Esophagus (tissue), 2 donors: Measurements from ENCODE around the gene IGF2BP3. TPM values are rescaled to one million over a fixed set of nuclear protein-coding genes. Genes with fewer than 3 reads are reported as not detected.
A peak's percentile ranks its signal among the peaks of the same experiment; 100 is the strongest.

Experiments
- H3K27ac ChIP-seq, 2 donors: one replicate each; pipeline ENCODE4 v1.5.1; 2013; ENCODE audit warnings: low read depth in 2 of 2, mild to moderate bottlenecking in 2 of 2, inconsistent platforms in 1 of 2, low read length in 1 of 2, moderate library complexity in 1 of 2
- H3K27me3 ChIP-seq, 2 donors: one replicate each; pipeline ENCODE4 v1.6.1; 2013; ENCODE audit warnings: low read length in 2 of 2, control low read depth in 1 of 2, mild to moderate bottlenecking in 1 of 2; ENCODE audit not compliant: insufficient read depth in 2 of 2, control insufficient read depth in 1 of 2
- H3K36me3 ChIP-seq, 2 donors: one replicate each; pipeline ENCODE4 v1.6.1; 2013; ENCODE audit warnings: low read length in 1 of 2; ENCODE audit not compliant: control insufficient read depth in 2 of 2, insufficient read depth in 2 of 2
- H3K4me1 ChIP-seq, 2 donors: one replicate each; pipeline ENCODE4 v1.6.1; 2013; ENCODE audit warnings: low read length in 1 of 2; ENCODE audit not compliant: control insufficient read depth in 2 of 2, insufficient read depth in 2 of 2
- H3K4me3 ChIP-seq, 2 donors: one replicate each; pipeline ENCODE4 v1.5.1; 2013; ENCODE audit warnings: low read length in 2 of 2, mild to moderate bottlenecking in 2 of 2, low read depth in 1 of 2, moderate library complexity in 1 of 2
- H3K9me3 ChIP-seq, 2 donors: one replicate each; pipeline ENCODE4 v1.6.1; 2013; ENCODE audit warnings: mild to moderate bottlenecking in 2 of 2, low read depth in 1 of 2, low read length in 1 of 2, moderate library complexity in 1 of 2; ENCODE audit not compliant: control insufficient read depth in 2 of 2, insufficient read depth in 1 of 2
- WGBS, 2 donors: extraction: QIAGEN DNeasy Blood & Tissue Kit; methylation state at CpG; one replicate each; pipeline ENCODE4 v1.1.7; 2013; 5-methylcytosine and 5-hydroxymethylcytosine counted together
- polyA plus RNA-seq, 2 donors: library from polyadenylated mRNA; stranded (reverse); fragments of 200-250 nt; gene quantifications; one replicate each; pipeline ENCODE4 v1.2.3, GENCODE V29; 2013
- donor health status: healthy with polysubstance abuse.
- donor health status: Bipolar disorder and iron deficiency.

IGF2BP3 gene
- polyA plus RNA-seq, 2 donors: 2.5 to 3.5 TPM

GRCh38 chr7:23372611-23373010 is 97.7 kb downstream of the IGF2BP3 start:
- Histone ChIP-seq H3K4me3 (no peak overlapping the region), H3K9me3 (no peaks in the 10 kb centered on the region), H3K27me3 (no peaks in the 10 kb centered on the region), H3K36me3 (no peaks in the 10 kb centered on the region), H3K27ac (no peak overlapping the region), H3K4me1 (no peaks in the 10 kb centered on the region)
- 75 to 85% methylated on average over 4 of the region's 4 CpGs for WGBS, 2 donors

DNA sequence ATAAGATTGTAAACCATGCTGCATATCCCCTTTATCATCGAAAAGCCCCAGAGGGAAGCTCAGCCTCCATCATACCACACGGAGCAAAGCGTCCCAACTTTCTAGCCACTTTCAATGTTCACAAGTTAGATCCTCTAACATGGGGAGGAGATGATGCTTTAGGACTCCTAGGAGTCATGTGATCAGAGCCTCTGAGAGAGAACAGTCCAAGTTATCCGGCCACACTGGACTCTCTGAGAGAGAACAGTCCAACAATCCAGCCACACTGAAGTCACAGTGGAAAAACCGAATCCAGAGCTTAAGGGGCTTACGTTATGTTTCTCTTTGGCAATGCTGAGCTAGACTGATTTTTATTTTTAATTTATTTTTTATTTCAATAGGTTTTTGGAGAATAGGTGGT is 98.6 kb downstream of the IGF2BP3 start:
- no peak overlapping the region for H3K4me3 ChIP-seq
- no peaks in the 10 kb centered on the region for H3K27me3 ChIP-seq
- no peak overlapping the region for H3K27ac ChIP-seq
- 81 to 87% methylated on average over 6 of the region's 6 CpGs for WGBS, 2 donors
- no peaks in the 10 kb centered on the region for H3K36me3 ChIP-seq
- H3K4me1 ChIP-seq: no peaks in the 10 kb centered on the region
- no peaks in the 10 kb centered on the region for H3K9me3 ChIP-seq

- no peak overlapping the region for H3K4me3 ChIP-seq
- no peaks in the 10 kb centered on the region for H3K4me1 ChIP-seq
- H3K27ac ChIP-seq: peak overlapping the region in 1 of 2 donors; percentile 22
- H3K9me3 ChIP-seq: no peaks in the 10 kb centered on the region
- WGBS, 2 donors: 68 to 72% methylated on average over 5 of the region's 5 CpGs
- no peaks in the 10 kb centered on the region for H3K27me3 ChIP-seq
- no peaks in the 10 kb centered on the region for H3K36me3 ChIP-seq
Observed at GRCh38 chr7:23369695-23370404, 100.4 kb downstream of the IGF2BP3 start.

DNA sequence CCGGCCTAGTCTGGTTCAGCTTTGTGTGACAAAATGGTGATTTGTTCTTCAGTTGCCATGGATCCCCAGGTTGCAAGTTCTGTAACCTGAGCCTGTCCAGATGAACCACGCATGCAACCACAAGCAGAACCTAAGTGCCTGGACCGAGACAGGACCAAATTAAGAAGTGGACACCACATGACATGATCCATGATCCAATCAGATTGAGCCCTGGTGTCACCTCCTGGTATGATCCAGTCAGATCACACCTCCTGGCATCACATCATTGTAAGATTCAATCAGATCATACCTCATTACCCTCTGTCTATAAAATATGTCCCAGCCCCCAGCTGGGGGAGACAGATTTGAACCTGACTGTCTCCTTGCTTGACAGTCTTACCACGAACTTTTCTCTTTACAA is 101.2 kb downstream of the IGF2BP3 start:
- Histone ChIP-seq H3K27me3 (no peaks in the 10 kb centered on the region), H3K27ac (no peak overlapping the region), H3K36me3 (no peaks in the 10 kb centered on the region), H3K4me3 (no peak overlapping the region), H3K9me3 (no peaks in the 10 kb centered on the region), H3K4me1 (no peaks in the 10 kb centered on the region)
- WGBS, 2 donors: 80 to 84% methylated on average over 4 of the region's 4 CpGs

- no peaks in the 10 kb centered on the region for H3K4me1 ChIP-seq
- no peaks in the 10 kb centered on the region for H3K36me3 ChIP-seq
- peaks cover 0 to 3% of the 10 kb centered on the region in 2 donors for H3K9me3 ChIP-seq
- 91 to 93% methylated on average over 2 of the region's 2 CpGs for WGBS, 2 donors
- no peaks in the 10 kb centered on the region for H3K27me3 ChIP-seq
- H3K27ac ChIP-seq: no peak overlapping the region
- H3K4me3 ChIP-seq: no peak overlapping the region
Observed at GRCh38 chr7:23358152-23358674, 112.1 kb downstream of the IGF2BP3 start.

GRCh38 chr7:23357190-23358093 is 112.8 kb downstream of the IGF2BP3 start:
- WGBS, 2 donors: 20 to 21% methylated on average over 6 of the region's 6 CpGs
- H3K9me3 ChIP-seq: peaks cover 0 to 3% of the 10 kb centered on the region in 2 donors
- H3K4me1 ChIP-seq: no peaks in the 10 kb centered on the region
- H3K27me3 ChIP-seq: no peaks in the 10 kb centered on the region
- H3K4me3 ChIP-seq: no peak overlapping the region
- no peak overlapping the region for H3K27ac ChIP-seq
- H3K36me3 ChIP-seq: no peaks in the 10 kb centered on the region

GRCh38 chr7:23356726-23357125 is 113.6 kb downstream of the IGF2BP3 start:
- Histone ChIP-seq H3K4me1 (no peaks in the 10 kb centered on the region), H3K27me3 (no peaks in the 10 kb centered on the region)
- WGBS, 2 donors: 59 to 62% methylated on average over 3 of the region's 3 CpGs

GRCh38 chr7:23356168-23356567 is 114.1 kb downstream of the IGF2BP3 start:
- H3K4me1 ChIP-seq: no peaks in the 10 kb centered on the region
- 53 to 58% methylated on average over 3 of the region's 3 CpGs for WGBS, 2 donors
- peaks cover 0 to 3% of the 10 kb centered on the region in 2 donors for H3K9me3 ChIP-seq

More at GRCh38 chr7:23356726-23357125, 113.6 kb downstream of the IGF2BP3 start:
- H3K36me3 ChIP-seq: no peaks in the 10 kb centered on the region
- peaks cover 0 to 3% of the 10 kb centered on the region in 2 donors for H3K9me3 ChIP-seq
- no peak overlapping the region for H3K4me3 ChIP-seq
- H3K27ac ChIP-seq: no peak overlapping the region

DNA sequence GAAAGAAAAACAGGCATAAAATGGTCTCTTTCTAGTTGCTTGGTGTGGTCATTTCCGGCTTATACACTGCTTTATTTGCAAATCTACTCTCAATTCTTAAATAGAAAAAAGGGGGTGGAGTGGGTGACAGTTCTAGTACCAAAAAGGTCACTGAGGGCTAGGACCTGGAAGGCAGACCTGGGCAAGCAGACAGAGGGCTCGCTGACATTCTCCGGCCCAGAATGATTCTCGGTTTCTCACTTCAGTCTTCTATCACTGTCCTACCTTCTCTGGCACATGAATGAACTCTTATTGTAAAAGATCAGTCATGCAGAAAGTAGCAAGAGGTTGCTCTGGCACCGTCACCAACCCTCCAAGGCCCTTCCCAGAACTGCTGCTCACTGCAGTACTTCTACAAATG is 117.1 kb downstream of the IGF2BP3 start:
- Histone ChIP-seq H3K27me3 (no peaks in the 10 kb centered on the region), H3K36me3 (no peaks in the 10 kb centered on the region), H3K9me3 (no peaks in the 10 kb centered on the region), H3K27ac (no peak overlapping the region), H3K4me3 (no peak overlapping the region), H3K4me1 (peaks cover 0 to 3% of the 10 kb centered on the region in 2 donors)
- whole genome bisulfite sequencing, 2 donors: 46 to 71% methylated on average over 5 of the region's 5 CpGs

More at GRCh38 chr7:23356168-23356567, 114.1 kb downstream of the IGF2BP3 start:
- H3K27me3 ChIP-seq: no peaks in the 10 kb centered on the region
- H3K27ac ChIP-seq: no peak overlapping the region
- no peaks in the 10 kb centered on the region for H3K36me3 ChIP-seq
- H3K4me3 ChIP-seq: no peak overlapping the region
